ENCODE results near the gene TATDN3. TPM values are rescaled to one million over a fixed set of nuclear protein-coding genes. Genes with fewer than 3 reads are reported as not detected.

Gene TATDN3
- total and polyA plus RNA-seq, 2 of the 8 experiments (the other 6 are each of a cell fraction or from before 2014, with no cell fraction given) = 6.9 to 19.4 TPM

- TF ChIP-seq RAD21 (IDR thresholded peaks at IDR 0.05 in 1 of 2, conservative IDR thresholded peaks at IDR 0.05 in 1 of 2; ENCODE audit: low read depth in 2 of 2, low read length in 2 of 2) = no peak
- TF ChIP-seq POLR2AphosphoS5 (IDR thresholded peaks at IDR 0.05; ENCODE audit: low read depth, low read length) = no peak
- no peak for TF ChIP-seq RFX5 (IDR thresholded peaks at IDR 0.05; ENCODE audit: borderline replicate concordance, low read depth, low read length)
- no peak for TF ChIP-seq PHF8 (conservative IDR thresholded peaks at IDR 0.05; ENCODE audit: low read depth, low read length)
- TF ChIP-seq KDM4A (IDR thresholded peaks at IDR 0.05; ENCODE audit: low read depth, low read length, severe bottlenecking) = no peak
- TF ChIP-seq BACH1 (IDR thresholded peaks at IDR 0.05; ENCODE audit: low read length) = no peak
Observed at GRCh38 chr1:212827831-212828278, 36.2 kb downstream of the TATDN3 start (continued).
